HepG2 (cell line): ENCODE data around the gene RAB20.

Experiments used
- ATF3 ChIP-seq: sonication (generic); formaldehyde crosslinking; IDR thresholded peaks from 2 replicates; pipeline ENCODE4 v1.4.0; 2020; ENCODE audit warnings: missing genetic modification reagents
- CTCF ChIP-seq: sonication (generic); formaldehyde crosslinking; IDR thresholded peaks from 2 replicates; pipeline ENCODE4 v1.5.0; 2020; ENCODE audit warnings: mild to moderate bottlenecking, missing genetic modification reagents, moderate library complexity
- POLR2A ChIP-seq, 2 experiments: IDR thresholded peaks; 2 replicates each; pipeline ENCODE4 v1.6.1; 2011; ENCODE audit warnings: low read depth in 2 of 2, low read length in 2 of 2, mild to moderate bottlenecking in 1 of 2, moderate library complexity in 1 of 2; ENCODE audit not compliant: insufficient read depth in 1 of 2
- USF2 ChIP-seq, 2 experiments: sonication (generic) in 1 of 2; formaldehyde crosslinking in 1 of 2; IDR thresholded peaks; 2 replicates each; pipeline versions ENCODE4 v1.5.1 to v1.6.1; 2011 to 2020; ENCODE audit warnings: borderline replicate concordance in 1 of 2, low read depth in 1 of 2, low read length in 1 of 2, mild to moderate bottlenecking in 1 of 2, missing genetic modification reagents in 1 of 2, moderate library complexity in 1 of 2
- ZNF33A ChIP-seq: sonication (generic); formaldehyde crosslinking; IDR thresholded peaks from 2 replicates; pipeline ENCODE4 v1.5.1; 2020; ENCODE audit warnings: missing genetic modification reagents, mild to moderate bottlenecking, moderate library complexity, borderline replicate concordance

GRCh38 chr13:110555601-110556223 lies 5.8 kb downstream of the RAB20 start:
- TF ChIP-seq USF2 (IDR thresholded peaks at IDR 0.05; ENCODE audit: low read depth, low read length) = no peak
- no peak for TF ChIP-seq USF2 (CRISPR knock-in tag; IDR thresholded peaks at IDR 0.05; ENCODE audit: borderline replicate concordance)
- no peak for TF ChIP-seq CTCF (CRISPR knock-in tag)
- TF ChIP-seq POLR2A (IDR thresholded peaks at IDR 0.05; ENCODE audit: insufficient read depth in 1 of 2, low read depth in 2 of 2, low read length in 2 of 2) = no peak
- TF ChIP-seq ZNF33A = no peak
- no peak for TF ChIP-seq ATF3 (CRISPR knock-in tag)
